ENCODE results near the gene PLAC8. TPM values are rescaled to one million over a fixed set of nuclear protein-coding genes. Genes with fewer than 3 reads are reported as not detected.
"Not testable (repeated sequence)": the region's sequence is repeated elsewhere in the genome, so short reads cannot be mapped to it uniquely, and the experiment has no call there.

The PLAC8 gene, protein sequence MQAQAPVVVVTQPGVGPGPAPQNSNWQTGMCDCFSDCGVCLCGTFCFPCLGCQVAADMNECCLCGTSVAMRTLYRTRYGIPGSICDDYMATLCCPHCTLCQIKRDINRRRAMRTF
- 10 to 100 TPM; 54.4 to 72.3 TPM for total RNA-seq

DNA sequence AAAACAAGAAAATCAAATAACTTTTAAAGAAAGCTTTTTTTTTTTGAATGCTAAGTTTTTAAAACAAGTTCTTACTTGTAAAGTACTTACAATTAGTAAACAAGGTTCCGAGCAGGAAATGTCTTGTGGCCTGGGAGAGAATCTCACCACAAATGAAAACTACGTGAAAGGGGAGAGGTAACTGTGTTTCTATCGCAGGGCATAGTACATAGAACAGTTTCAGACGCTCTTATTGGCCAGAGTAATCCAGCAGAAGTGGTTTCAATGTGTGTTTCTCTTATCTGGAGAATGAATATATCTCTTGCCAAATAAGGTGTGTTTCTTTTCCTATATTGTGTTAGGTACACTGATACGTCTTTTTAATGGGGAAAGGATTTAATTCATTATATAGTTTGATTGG is at the start of gene PLAC8:
PLAC8 (minus strand) TSS at position 154 of the 400 bp plus-strand sequence. CDS start 6,808 bp downstream, outside the sequence.
- Mint-ChIP-seq H3K9me3 (ENCODE audit: low read depth) (no peaks in the 10 kb centered on the region), H3K4me1 (peaks cover 33% of the 10 kb centered on the region), H3K27ac (peak within 1 kb of the TSS; percentile 96), H3K36me3 (ENCODE audit: low read depth) (peaks cover 6% of the 10 kb centered on the region), H3K4me3 (peak within 1 kb of the TSS; percentile 83), H3K27me3 (no peaks in the 10 kb centered on the region)
- intact Hi-C loops (cut with DNase I, micrococcal nuclease): loop anchor here (1.0 to 10.0 kb wide), 9 partner anchors 105 to 687 kb away; partner anchors contain the start of genes HELQ (in 2 of the 2), MRPS18C (in 1 of the 2) and SEC31A (in 1 of the 2)
- POLR2A ChIA-PET: interaction anchor here (0.6 to 1.2 kb wide), 2 partner anchors 103 to 250 kb away, joined by 3 to 5 read pairs; no protein-coding TSS in a partner anchor
- CTCF ChIA-PET: interaction anchor here (0.7 to 4.0 kb wide), 11 partner anchors 9 to 262 kb away, joined by 3 to 19 read pairs (median 4); no protein-coding TSS in a partner anchor
- peak; percentile 55 for ATAC-seq
- peak; percentile 58 for DNase-seq

DNA sequence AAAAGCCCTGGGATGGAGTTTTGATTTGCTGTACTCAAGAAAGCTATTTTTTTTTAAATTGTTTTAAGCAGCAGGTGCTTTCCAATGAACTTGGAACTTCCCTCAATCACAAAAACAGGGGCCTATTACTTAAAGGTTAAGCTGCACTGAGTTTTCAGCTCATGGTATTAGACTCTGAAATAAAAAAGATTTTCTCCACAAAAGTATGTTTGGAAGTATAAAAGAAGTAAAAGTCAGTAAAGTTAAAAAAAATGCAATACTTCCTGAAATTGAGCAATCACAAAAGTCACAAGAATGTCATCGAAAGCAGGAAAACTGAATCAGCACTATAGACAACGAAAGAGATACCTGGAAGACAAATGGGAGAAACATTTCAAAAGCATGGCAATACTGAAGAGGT is 38.9 kb upstream of the PLAC8 start:
- peaks cover 11% of the 10 kb centered on the region for H3K4me1 Mint-ChIP-seq
- DNase-seq (no peak), ATAC-seq (no peak)
- H3K9me3 Mint-ChIP-seq (ENCODE audit: low read depth): no peaks in the 10 kb centered on the region
- H3K27ac Mint-ChIP-seq: no peak overlapping the region
- no peaks in the 10 kb centered on the region for H3K36me3 Mint-ChIP-seq (ENCODE audit: low read depth)
- ChIA-PET POLR2A (no interaction called here), CTCF (interaction anchor here (0.7 to 1.8 kb wide), 6 partner anchors 16 to 107 kb away, joined by 3 to 4 read pairs (median 3); no protein-coding TSS in a partner anchor)
- H3K27me3 Mint-ChIP-seq: no peaks in the 10 kb centered on the region
- H3K4me3 Mint-ChIP-seq: no peak overlapping the region
- intact Hi-C loops (cut with DNase I, micrococcal nuclease): no loop called here

DNA sequence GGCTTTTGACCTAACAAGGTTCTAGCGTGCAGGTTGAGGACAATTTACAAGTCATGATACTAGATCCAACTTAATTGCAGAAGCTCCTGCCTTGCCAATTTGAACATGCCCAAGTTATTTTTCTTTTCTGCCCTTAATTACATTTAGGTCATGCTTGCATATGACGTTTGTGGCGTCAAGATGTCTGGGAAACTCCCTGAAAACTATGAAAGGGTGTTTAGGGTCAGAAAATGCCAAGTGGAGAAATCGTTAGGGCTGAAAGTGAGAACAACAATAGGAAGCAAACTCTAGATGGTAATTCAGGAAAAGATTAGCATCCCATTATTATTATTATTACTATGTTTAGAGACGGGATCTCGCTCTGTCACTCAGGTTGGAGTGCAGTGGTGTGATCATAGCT is 38.2 kb upstream of the PLAC8 start:
- intact Hi-C loops (cut with DNase I, micrococcal nuclease): no loop called here
- H3K36me3 Mint-ChIP-seq (ENCODE audit: low read depth): no peaks in the 10 kb centered on the region
- DNase-seq (no peak), ATAC-seq (no peak)
- ChIA-PET POLR2A (no interaction called here), CTCF (interaction anchor here (0.8 to 1.8 kb wide), 2 partner anchors 36 to 108 kb away, joined by 3 to 4 read pairs; no protein-coding TSS in a partner anchor)
- no peak overlapping the region for H3K27ac Mint-ChIP-seq
- H3K27me3 Mint-ChIP-seq: no peaks in the 10 kb centered on the region
- H3K4me3 Mint-ChIP-seq: no peak overlapping the region
- no peaks in the 10 kb centered on the region for H3K9me3 Mint-ChIP-seq (ENCODE audit: low read depth)
- H3K4me1 Mint-ChIP-seq: peaks cover 11% of the 10 kb centered on the region

DNA sequence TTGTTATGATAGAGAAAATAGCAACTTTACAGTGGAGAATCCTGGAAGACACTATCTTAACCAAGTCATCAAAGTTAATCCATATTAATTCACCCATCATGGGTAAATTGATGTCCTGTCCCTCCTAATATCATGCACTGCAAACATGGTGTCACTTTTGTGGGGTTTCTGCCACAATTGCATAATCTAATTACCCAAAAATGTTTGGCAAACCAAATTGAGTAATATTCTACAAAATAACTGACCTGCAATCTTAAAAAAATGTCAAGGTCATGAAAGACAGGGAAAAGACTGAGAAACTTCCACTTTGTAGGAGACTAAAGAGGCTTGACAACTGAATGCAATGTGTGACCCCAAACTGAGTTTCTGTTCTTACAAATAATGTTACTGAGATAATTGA is 37.1 kb upstream of the PLAC8 start:
- H3K9me3 Mint-ChIP-seq (ENCODE audit: low read depth): no peaks in the 10 kb centered on the region
- peaks cover 11% of the 10 kb centered on the region for H3K4me1 Mint-ChIP-seq
- intact Hi-C loops (cut with DNase I, micrococcal nuclease): no loop called here
- no peak overlapping the region for H3K27ac Mint-ChIP-seq
- no peak overlapping the region for H3K4me3 Mint-ChIP-seq
- DNase-seq (no peak), ATAC-seq (no peak)
- POLR2A ChIA-PET: no interaction called here
- CTCF ChIA-PET: interaction anchor here (1.5 to 1.8 kb wide), 2 partner anchors 66 to 109 kb away, joined by 4 read pairs; no protein-coding TSS in a partner anchor
- H3K27me3 Mint-ChIP-seq: no peaks in the 10 kb centered on the region
- H3K36me3 Mint-ChIP-seq (ENCODE audit: low read depth): no peaks in the 10 kb centered on the region

DNA sequence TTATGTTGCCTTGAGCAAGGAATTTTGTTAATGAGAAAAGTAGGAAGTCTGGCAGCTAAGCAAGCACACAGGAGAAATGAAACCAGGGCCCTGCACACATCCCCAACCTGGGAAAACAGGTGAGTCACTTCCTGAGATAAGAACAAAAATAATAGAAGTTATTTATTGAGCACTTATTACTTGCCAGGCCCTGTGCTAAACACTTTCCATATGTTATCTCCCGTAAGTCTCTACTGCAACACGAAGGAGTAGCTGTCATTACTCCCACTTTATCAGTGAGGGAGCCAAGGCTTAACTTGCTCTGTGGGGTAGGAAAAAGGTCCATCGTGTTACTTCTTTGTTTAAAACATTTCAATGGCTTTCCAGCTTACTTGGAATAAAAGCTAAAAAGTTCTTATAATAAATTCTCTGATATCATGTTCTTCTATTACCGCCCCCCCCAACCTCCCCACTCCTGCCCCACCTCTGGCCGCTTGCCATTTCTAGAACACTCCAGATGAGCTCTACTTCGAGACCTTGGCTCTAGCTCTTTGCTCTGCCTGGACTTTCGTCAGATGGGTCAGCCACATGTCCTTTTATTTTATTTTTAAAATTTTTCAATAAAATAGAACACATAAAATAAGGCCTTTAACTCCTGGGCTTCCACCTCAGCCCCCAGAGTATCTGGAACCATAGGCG is 36.3 kb upstream of the PLAC8 start:
- DNase-seq: no peak
- ChIA-PET CTCF (interaction anchor here (0.7 to 1.5 kb wide), 4 partner anchors 22 to 110 kb away, joined by 3 to 4 read pairs (median 3); no protein-coding TSS in a partner anchor), POLR2A (no interaction called here)

DNA sequence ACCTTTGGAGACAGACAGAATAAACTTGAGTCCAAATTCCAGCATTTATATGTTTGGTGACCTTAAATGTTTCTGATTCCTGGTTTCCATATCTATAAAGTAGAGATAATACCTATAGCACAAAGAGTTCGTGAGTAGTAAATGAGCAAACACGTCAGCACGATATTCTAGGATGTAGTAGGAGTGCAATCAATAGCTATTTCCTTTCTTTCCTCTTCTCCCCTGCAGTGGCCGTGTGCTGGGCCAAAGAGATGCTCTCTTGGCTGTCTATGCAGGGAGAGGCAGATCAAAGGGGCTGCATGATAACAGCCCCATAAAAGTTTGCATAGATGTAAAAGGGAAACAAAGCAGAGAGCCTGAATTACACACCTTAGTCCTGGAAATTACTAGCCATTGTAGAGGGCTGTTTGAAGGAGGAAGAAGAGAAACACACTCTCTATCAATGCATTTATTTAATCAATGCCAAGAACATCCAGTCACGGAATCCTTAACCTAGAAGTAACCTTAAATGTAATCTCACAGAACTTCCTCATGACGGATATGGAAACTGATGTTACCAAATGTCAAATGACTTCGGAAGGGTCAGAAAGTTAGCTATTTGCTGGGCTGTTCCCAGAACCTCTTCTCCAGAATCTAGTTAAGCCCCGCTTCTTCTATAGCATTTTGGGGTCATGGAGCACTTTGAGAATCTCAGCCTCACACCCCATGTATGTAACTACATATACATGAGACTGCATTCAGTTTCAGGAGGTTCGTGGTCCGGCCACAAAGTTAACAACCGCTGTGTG is 35.5 kb upstream of the PLAC8 start:
- Mint-ChIP-seq H3K4me3 (no peak overlapping the region), H3K27ac (no peak overlapping the region), H3K27me3 (no peaks in the 10 kb centered on the region), H3K9me3 (ENCODE audit: low read depth) (no peaks in the 10 kb centered on the region), H3K36me3 (ENCODE audit: low read depth) (no peaks in the 10 kb centered on the region), H3K4me1 (peaks cover 19% of the 10 kb centered on the region)
- intact Hi-C loops (cut with DNase I, micrococcal nuclease): no loop called here
- POLR2A ChIA-PET: no interaction called here
- DNase-seq (no peak), ATAC-seq (no peak)
- CTCF ChIA-PET: interaction anchor here (0.6 to 1.5 kb wide), 5 partner anchors 23 to 110 kb away, joined by 3 to 4 read pairs (median 3); no protein-coding TSS in a partner anchor

More for the DNA sequence above, 36.3 kb upstream of the PLAC8 start:
- ATAC-seq: no peak
- Mint-ChIP-seq H3K27me3 (no peaks in the 10 kb centered on the region), H3K36me3 (ENCODE audit: low read depth) (no peaks in the 10 kb centered on the region), H3K9me3 (ENCODE audit: low read depth) (no peaks in the 10 kb centered on the region), H3K4me3 (no peak overlapping the region), H3K27ac (no peak overlapping the region), H3K4me1 (peaks cover 15% of the 10 kb centered on the region)
- intact Hi-C loops (cut with DNase I, micrococcal nuclease): no loop called here

DNA sequence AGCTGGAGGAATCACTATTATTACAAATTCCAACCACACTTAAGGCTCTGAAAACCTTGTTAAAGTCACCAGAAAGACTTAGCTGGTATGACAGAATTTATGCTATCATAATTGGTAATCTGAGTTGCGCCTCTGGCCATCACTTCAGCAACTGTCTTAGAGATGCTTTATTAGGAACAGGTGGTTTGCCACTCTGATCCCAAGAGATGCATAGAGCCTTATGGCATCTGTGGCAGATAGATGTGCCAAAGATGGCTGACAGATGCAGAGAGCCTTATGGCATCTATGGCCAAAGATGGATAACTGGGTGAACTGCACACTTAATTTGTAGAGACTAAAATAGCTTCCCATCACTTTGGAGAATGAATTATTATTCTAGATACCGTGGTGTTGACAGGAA is 32.3 kb upstream of the PLAC8 start:
- H3K4me3 Mint-ChIP-seq: no peak overlapping the region
- ChIA-PET CTCF (no interaction called here), POLR2A (no interaction called here)
- no peak overlapping the region for H3K27ac Mint-ChIP-seq
- ATAC-seq (no peak), DNase-seq (no peak)
- H3K9me3 Mint-ChIP-seq (ENCODE audit: low read depth): no peaks in the 10 kb centered on the region
- H3K36me3 Mint-ChIP-seq (ENCODE audit: low read depth): peaks cover 3% of the 10 kb centered on the region
- H3K27me3 Mint-ChIP-seq: no peaks in the 10 kb centered on the region
- peaks cover 13% of the 10 kb centered on the region for H3K4me1 Mint-ChIP-seq
- intact Hi-C loops (cut with DNase I, micrococcal nuclease): no loop called here

DNA sequence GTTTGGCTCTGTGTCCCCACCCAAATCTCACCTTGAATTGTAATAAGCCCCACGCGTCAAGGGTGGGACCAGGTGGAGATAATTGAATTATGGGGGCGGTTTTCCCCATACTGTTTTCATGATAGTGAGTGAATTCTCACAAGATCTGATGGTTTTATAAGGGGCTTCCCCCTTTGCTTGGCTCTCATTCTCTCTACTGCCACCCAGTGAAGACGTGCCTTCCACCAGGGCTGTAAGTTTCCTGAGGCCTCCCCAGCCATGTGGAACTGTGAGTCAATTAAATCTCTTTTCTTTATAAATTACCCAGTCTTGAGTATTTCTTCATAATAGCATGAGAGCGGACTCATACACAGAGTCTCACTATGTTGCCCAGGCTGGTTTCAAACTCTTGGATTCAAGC is 31.2 kb upstream of the PLAC8 start:
- POLR2A ChIA-PET, H3K4me3 Mint-ChIP-seq: not testable (repeated sequence)
- CTCF ChIA-PET: interaction anchor here (0.9 to 1.1 kb wide), 3 partner anchors 13 to 136 kb away, joined by 3 read pairs; no protein-coding TSS in a partner anchor

DNA sequence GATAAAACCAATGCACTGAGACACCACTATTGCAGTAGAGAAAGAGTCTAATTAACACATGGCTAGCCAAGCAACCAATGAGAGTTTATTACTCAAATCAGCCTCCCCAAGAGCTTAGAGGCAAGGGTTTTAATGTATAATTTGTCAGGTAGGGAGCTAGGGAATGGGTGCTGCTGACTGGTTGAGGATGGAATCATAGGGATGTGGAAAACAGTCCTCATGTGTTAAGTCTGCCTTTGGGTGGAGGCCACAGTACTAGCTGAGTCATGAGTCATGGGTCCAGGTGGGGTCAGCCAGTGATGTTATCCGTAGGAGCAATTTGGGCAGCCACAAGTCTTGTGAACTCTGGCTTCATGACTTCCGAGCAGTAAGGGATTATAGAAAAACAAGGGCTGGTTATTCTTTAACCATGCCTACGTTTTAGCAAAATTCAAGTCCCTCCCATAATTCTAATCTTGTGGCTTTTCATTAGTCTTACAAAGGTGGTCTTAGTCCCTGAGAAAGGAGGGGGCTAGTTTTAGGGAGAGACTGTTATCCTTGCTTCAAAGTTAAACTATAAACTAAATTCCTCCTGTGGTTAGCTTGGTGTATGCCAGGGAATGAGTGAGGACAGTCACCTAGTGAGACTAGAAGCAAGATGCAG is 25.1 kb upstream of the PLAC8 start:
- ATAC-seq: no peak
- Mint-ChIP-seq H3K36me3 (ENCODE audit: low read depth) (peaks cover 3% of the 10 kb centered on the region), H3K4me3 (no peak overlapping the region), H3K4me1 (peaks cover 11% of the 10 kb centered on the region), H3K27ac (peak overlapping the region; percentile 17), H3K27me3 (no peaks in the 10 kb centered on the region), H3K9me3 (ENCODE audit: low read depth) (peaks cover 3% of the 10 kb centered on the region)
- ChIA-PET POLR2A (no interaction called here), CTCF (no interaction called here)
- DNase-seq: no peak
- intact Hi-C loops (cut with DNase I, micrococcal nuclease): no loop called here

More for the DNA sequence above, 31.2 kb upstream of the PLAC8 start:
- peak; percentile 67 for DNase-seq
- peaks cover 13% of the 10 kb centered on the region for H3K4me1 Mint-ChIP-seq
- H3K27me3 Mint-ChIP-seq; intact Hi-C loops (cut with DNase I, micrococcal nuclease); H3K36me3 Mint-ChIP-seq (ENCODE audit: low read depth); H3K9me3 Mint-ChIP-seq (ENCODE audit: low read depth); H3K27ac Mint-ChIP-seq: not testable (repeated sequence)
- peak; percentile 99 for ATAC-seq

DNA sequence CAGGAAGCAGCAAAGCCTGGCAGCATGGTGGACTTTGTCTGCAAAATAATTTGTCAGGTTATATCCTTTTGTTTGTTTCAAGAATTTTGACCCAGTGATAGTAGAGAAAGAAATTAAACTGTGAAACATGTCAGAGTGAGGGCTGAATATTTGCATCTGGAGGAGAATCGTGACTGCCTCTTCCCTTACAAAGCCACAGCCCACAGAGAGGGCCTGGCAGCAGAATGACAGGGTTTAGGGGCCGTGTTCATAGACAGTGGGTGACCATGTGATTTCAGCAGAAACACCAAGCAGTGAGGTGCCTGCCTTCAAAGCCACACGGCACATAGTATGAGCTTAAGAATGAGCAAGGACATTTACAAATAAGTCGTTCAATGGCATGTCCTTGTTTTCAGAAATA is 24.4 kb upstream of the PLAC8 start:
- intact Hi-C loops (cut with DNase I, micrococcal nuclease): no loop called here
- H3K4me1 Mint-ChIP-seq: peaks cover 11% of the 10 kb centered on the region
- peaks cover 3% of the 10 kb centered on the region for H3K36me3 Mint-ChIP-seq (ENCODE audit: low read depth)
- ATAC-seq (peak; percentile 61), DNase-seq (peak; percentile 20)
- no peaks in the 10 kb centered on the region for H3K27me3 Mint-ChIP-seq
- POLR2A ChIA-PET: no interaction called here
- H3K27ac Mint-ChIP-seq: no peak overlapping the region
- H3K4me3 Mint-ChIP-seq: no peak overlapping the region
- CTCF ChIA-PET: interaction anchor here (1.1 kb wide), 1 partner anchor 42 kb away, joined by 3 read pairs; no protein-coding TSS in a partner anchor
- H3K9me3 Mint-ChIP-seq (ENCODE audit: low read depth): peaks cover 3% of the 10 kb centered on the region

DNA sequence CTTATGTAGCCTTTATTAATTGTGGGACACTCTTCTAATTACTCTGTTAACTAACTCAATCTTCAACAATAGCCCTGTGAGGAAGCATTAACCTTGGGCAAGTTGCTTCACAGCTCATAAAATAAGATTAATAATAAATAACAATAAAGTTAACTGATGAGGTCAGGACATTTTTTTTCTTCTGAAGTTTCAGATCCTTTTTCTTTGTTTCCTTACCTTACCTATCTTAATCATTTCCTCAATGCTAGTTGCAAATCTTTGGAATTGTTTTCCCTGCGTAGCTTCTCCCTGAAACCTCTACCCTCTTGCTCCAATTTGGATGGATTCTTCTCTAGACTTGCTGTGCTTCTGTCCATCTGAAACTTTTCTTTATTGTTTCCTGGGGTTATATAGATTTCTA is 17.5 kb upstream of the PLAC8 start:
- intact Hi-C loops (cut with DNase I, micrococcal nuclease): no loop called here
- DNase-seq (no peak), ATAC-seq (no peak)
- H3K4me3 Mint-ChIP-seq: no peak overlapping the region
- ChIA-PET POLR2A (no interaction called here), CTCF (interaction anchor here (0.6 to 1.4 kb wide), 5 partner anchors 11 to 213 kb away, joined by 3 to 4 read pairs (median 3); no protein-coding TSS in a partner anchor)
- H3K27me3 Mint-ChIP-seq: no peaks in the 10 kb centered on the region
- peaks cover 2% of the 10 kb centered on the region for H3K9me3 Mint-ChIP-seq (ENCODE audit: low read depth)
- no peaks in the 10 kb centered on the region for H3K4me1 Mint-ChIP-seq
- no peak overlapping the region for H3K27ac Mint-ChIP-seq
- no peaks in the 10 kb centered on the region for H3K36me3 Mint-ChIP-seq (ENCODE audit: low read depth)
